ENCODE data around the gene C19orf85.

DNA sequence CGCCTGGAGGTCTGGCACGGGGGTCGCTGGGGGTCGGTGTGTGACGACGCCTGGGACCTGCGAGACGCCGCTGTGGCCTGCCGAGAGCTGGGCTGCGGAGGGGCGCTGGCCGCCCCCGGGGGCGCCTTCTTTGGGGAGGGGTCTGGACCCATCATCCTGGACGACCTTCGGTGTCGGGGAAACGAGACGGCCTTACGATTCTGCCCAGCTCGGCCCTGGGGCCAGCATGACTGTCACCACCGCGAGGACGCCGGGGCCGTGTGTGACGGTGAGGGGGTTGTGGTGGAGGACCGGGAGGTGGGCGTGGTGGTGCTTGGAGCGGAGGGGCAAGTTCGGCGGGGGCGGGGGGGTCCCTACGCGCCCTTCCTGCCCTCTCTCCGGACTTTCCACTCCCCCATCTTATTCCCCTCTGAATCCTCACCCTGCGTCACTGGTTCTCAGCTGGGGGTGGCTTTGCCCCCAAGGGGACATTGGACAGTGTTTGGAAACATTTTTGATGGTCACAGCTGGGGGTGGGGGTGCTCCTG lies 29.2 kb upstream of the C19orf85 start:
- TF ChIP-seq GATA3 (IDR thresholded peaks at IDR 0.05; ENCODE audit: low read depth, low read length), result no peak
- TF ChIP-seq GATA2 (IDR thresholded peaks at IDR 0.05; ENCODE audit: low read depth, low read length), result no peak
